GM12878 (cell line): Measurements from ENCODE around the gene PLEKHD1. TPM values are rescaled to one million over a fixed set of nuclear protein-coding genes. Genes with fewer than 3 reads are reported as not detected.

Experiments used
- ATF7 ChIP-seq: fragments of 450-650 bp; IDR thresholded peaks from 2 replicates; pipeline ENCODE4 v1.6.1; 2016; ENCODE audit warnings: low read depth, mild to moderate bottlenecking
- BCL11A ChIP-seq: IDR thresholded peaks from 2 replicates; pipeline ENCODE4 v1.6.1; 2011; ENCODE audit warnings: low read depth, low read length
- GATAD2B ChIP-seq: fragments of 450-650 bp; conservative IDR thresholded peaks from 2 replicates; pipeline ENCODE4 v1.6.1; 2017; ENCODE audit warnings: low read depth, mild to moderate bottlenecking, moderate library complexity
- HCFC1 ChIP-seq: fragments of 150-350 bp; IDR thresholded peaks from 2 replicates; pipeline ENCODE4 v1.6.1; 2014; ENCODE audit warnings: low read length
- HDAC6 ChIP-seq: fragments of 200-600 bp; sonication (generic); IDR thresholded peaks from one replicate; pipeline ENCODE4 v1.8.0; 2017; ENCODE audit warnings: antibody characterized with exemption; ENCODE audit not compliant: unreplicated experiment
- JUNB ChIP-seq: IDR thresholded peaks from 2 replicates; pipeline ENCODE4 v1.6.1; 2016; ENCODE audit warnings: antibody characterized with exemption, mild to moderate bottlenecking
- MEF2B ChIP-seq: fragments of 450-650 bp; IDR thresholded peaks from 2 replicates; pipeline ENCODE4 v1.6.1; 2018; ENCODE audit warnings: mild to moderate bottlenecking, moderate library complexity; ENCODE audit not compliant: partially characterized antibody, poor library complexity, severe bottlenecking
- NR2F1 ChIP-seq: fragments of 450-650 bp; conservative IDR thresholded peaks from 2 replicates; pipeline ENCODE4 v1.6.1; 2017; ENCODE audit warnings: mild to moderate bottlenecking
- PAX8 ChIP-seq: fragments of 450-650 bp; IDR thresholded peaks from 2 replicates; pipeline ENCODE4 v1.6.1; 2017; ENCODE audit warnings: mild to moderate bottlenecking, moderate library complexity
- RAD21 ChIP-seq: IDR thresholded peaks from 2 replicates; pipeline ENCODE4 v1.6.1; 2011; ENCODE audit warnings: mild to moderate bottlenecking, low read depth, low read length, moderate library complexity; ENCODE audit not compliant: insufficient read depth
- RAD51 ChIP-seq: fragments of 450-650 bp; IDR thresholded peaks from 2 replicates; pipeline ENCODE4 v1.6.1; 2016; ENCODE audit warnings: moderate library complexity, mild to moderate bottlenecking, inconsistent platforms
- RFX5 ChIP-seq: IDR thresholded peaks from 2 replicates; pipeline ENCODE4 v1.6.1; 2011; ENCODE audit warnings: low read depth, low read length, improper control_type of control experiment
- RUNX3 ChIP-seq: IDR thresholded peaks from 2 replicates; pipeline ENCODE4 v1.6.1; 2012; ENCODE audit warnings: low read length, inconsistent platforms
- SMAD1 ChIP-seq: fragments of 450-650 bp; IDR thresholded peaks from 2 replicates; pipeline ENCODE4 v1.6.1; 2018; ENCODE audit warnings: mild to moderate bottlenecking, low read depth; ENCODE audit not compliant: partially characterized antibody
- SMC3 ChIP-seq: IDR thresholded peaks from 2 replicates; pipeline ENCODE4 v1.6.1; 2011; ENCODE audit warnings: low read length, improper control_type of control experiment, borderline replicate concordance
- SUPT20H ChIP-seq: IDR thresholded peaks from 2 replicates; pipeline ENCODE4 v1.6.1; 2011; ENCODE audit warnings: low read depth, mild to moderate bottlenecking, low read length, moderate library complexity, borderline replicate concordance; ENCODE audit not compliant: control insufficient read depth
- TCF3 ChIP-seq: IDR thresholded peaks from 2 replicates; pipeline ENCODE4 v1.6.1; 2012; ENCODE audit warnings: low read depth, mild to moderate bottlenecking, low read length, borderline replicate concordance; ENCODE audit not compliant: insufficient read depth
- ZSCAN29 ChIP-seq: fragments of 450-650 bp; IDR thresholded peaks from 2 replicates; pipeline ENCODE4 v1.6.1; 2017; ENCODE audit warnings: mild to moderate bottlenecking, moderate library complexity
- ZZZ3 ChIP-seq: IDR thresholded peaks from 2 replicates; pipeline ENCODE4 v1.6.1; 2011; ENCODE audit warnings: low read depth; ENCODE audit not compliant: control insufficient read depth, insufficient read length
- polyA plus RNA-seq, 11 experiments: library from polyadenylated mRNA; depleted of rRNA in 4 of 11; unstranded in 6 of 11; stranded (reverse) in 5 of 11; fragments of >200 nt; fragmentation: Nextera tagmentation in 4 of 11; fragmentation: Illumina TruSeq in 1 of 11; extraction: Ambion mirVana in 4 of 11; extraction: Trizol in 1 of 11; gene quantifications; 1 replicate in 1 of 11; 2 replicates in 10 of 11; pipeline versions ENCODE4 v1.2.1 to v1.2.3, GENCODE V29; 2011 to 2016; ENCODE audit warnings: inconsistent platforms in 2 of 11, missing spikeins in 2 of 11, low read depth in 1 of 11
- total RNA-seq, 4 experiments: library from RNA; depleted of rRNA in 3 of 4; stranded (reverse); fragments of >200 nt in 3 of 4; fragmentation: Illumina TruSeq in 1 of 4; extraction: Trizol in 1 of 4; gene quantifications; 2 replicates each; pipeline versions ENCODE4 v1.2.1 to v1.2.3, GENCODE V29; 2013 to 2021
- TF ChIP-seq, protein P1 (sequence below): fragments of 450-650 bp; conservative IDR thresholded peaks from 2 replicates; pipeline ENCODE4 v1.6.1; 2017; ENCODE audit warnings: mild to moderate bottlenecking, moderate library complexity
- TF ChIP-seq, protein P2 (sequence below): fragments of 450-650 bp; formaldehyde crosslinking; IDR thresholded peaks from 2 replicates; pipeline ENCODE4 v1.4.0; 2020; ENCODE audit warnings: mild to moderate bottlenecking, moderate library complexity
- TF ChIP-seq, protein P3 (sequence below): fragments of 450-650 bp; IDR thresholded peaks from 2 replicates; pipeline ENCODE4 v1.6.1; 2017; ENCODE audit warnings: mild to moderate bottlenecking, moderate library complexity

The PLEKHD1 gene
- total and polyA plus RNA-seq, 10 of the 15 experiments (the other 5 are each of a cell fraction or from before 2014, with no cell fraction given), result 0.01 to 0.08 (median 0.04) TPM; not detected in 6

DNA sequence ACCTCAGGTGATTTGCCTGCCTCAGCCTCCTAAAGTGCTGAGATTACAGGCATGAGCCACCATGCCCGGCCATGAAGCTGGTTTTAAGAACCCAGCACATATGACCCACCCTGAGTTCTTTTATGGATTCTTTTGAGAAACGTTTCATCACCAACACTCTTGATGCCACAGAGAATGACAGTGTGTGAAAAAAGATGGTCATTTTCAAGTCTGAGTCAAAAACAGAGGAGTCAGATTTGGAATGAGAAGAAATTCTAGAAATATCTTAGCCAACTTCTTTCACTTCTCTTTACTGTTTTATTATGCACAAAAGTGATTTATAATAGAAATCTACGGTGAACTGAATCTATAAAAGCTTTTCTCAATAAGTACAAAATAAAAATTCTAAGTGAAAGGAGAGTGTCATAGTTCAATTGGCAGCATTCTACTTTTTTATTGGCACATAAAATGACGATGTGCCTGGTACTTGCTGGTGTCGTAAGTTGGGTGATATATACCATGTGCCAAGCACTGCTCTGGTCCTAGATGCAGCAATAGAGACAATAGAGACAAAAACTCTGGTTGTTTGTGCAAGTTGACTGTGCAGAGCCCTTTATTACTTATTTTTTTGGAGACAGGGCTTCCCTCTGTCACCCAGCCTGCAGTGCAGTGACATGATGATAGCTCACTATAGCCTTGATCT lies 56.3 kb downstream of the PLEKHD1 start (continued):
- no peak for TF ChIP-seq PAX8
- TF ChIP-seq, protein P1, sequence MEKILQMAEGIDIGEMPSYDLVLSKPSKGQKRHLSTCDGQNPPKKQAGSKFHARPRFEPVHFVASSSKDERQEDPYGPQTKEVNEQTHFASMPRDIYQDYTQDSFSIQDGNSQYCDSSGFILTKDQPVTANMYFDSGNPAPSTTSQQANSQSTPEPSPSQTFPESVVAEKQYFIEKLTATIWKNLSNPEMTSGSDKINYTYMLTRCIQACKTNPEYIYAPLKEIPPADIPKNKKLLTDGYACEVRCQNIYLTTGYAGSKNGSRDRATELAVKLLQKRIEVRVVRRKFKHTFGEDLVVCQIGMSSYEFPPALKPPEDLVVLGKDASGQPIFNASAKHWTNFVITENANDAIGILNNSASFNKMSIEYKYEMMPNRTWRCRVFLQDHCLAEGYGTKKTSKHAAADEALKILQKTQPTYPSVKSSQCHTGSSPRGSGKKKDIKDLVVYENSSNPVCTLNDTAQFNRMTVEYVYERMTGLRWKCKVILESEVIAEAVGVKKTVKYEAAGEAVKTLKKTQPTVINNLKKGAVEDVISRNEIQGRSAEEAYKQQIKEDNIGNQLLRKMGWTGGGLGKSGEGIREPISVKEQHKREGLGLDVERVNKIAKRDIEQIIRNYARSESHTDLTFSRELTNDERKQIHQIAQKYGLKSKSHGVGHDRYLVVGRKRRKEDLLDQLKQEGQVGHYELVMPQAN, result no peak
- TF ChIP-seq HCFC1, result no peak
- TF ChIP-seq TCF3, result no peak
- TF ChIP-seq ATF7, result no peak
- peak; percentile 92 for TF ChIP-seq JUNB
- TF ChIP-seq RAD21, result no peak
- TF ChIP-seq SUPT20H, result no peak
- TF ChIP-seq SMAD1, result no peak
- no peak for TF ChIP-seq SMC3
- TF ChIP-seq NR2F1, result no peak
- TF ChIP-seq MEF2B, result no peak
- no peak for TF ChIP-seq GATAD2B
- TF ChIP-seq BCL11A, result peak; percentile 39; the same call in 1 of the 2 replicates
- TF ChIP-seq, protein P2, sequence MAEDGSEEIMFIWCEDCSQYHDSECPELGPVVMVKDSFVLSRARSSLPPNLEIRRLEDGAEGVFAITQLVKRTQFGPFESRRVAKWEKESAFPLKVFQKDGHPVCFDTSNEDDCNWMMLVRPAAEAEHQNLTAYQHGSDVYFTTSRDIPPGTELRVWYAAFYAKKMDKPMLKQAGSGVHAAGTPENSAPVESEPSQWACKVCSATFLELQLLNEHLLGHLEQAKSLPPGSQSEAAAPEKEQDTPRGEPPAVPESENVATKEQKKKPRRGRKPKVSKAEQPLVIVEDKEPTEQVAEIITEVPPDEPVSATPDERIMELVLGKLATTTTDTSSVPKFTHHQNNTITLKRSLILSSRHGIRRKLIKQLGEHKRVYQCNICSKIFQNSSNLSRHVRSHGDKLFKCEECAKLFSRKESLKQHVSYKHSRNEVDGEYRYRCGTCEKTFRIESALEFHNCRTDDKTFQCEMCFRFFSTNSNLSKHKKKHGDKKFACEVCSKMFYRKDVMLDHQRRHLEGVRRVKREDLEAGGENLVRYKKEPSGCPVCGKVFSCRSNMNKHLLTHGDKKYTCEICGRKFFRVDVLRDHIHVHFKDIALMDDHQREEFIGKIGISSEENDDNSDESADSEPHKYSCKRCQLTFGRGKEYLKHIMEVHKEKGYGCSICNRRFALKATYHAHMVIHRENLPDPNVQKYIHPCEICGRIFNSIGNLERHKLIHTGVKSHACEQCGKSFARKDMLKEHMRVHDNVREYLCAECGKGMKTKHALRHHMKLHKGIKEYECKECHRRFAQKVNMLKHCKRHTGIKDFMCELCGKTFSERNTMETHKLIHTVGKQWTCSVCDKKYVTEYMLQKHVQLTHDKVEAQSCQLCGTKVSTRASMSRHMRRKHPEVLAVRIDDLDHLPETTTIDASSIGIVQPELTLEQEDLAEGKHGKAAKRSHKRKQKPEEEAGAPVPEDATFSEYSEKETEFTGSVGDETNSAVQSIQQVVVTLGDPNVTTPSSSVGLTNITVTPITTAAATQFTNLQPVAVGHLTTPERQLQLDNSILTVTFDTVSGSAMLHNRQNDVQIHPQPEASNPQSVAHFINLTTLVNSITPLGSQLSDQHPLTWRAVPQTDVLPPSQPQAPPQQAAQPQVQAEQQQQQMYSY, result no peak
- no peak for TF ChIP-seq ZSCAN29
- TF ChIP-seq HDAC6, result no peak
- no peak for TF ChIP-seq RFX5
- TF ChIP-seq RAD51, result no peak
- TF ChIP-seq ZZZ3, result no peak
- TF ChIP-seq RUNX3, result peak; percentile 38; the same call in 1 of the 2 replicates
- TF ChIP-seq, protein P3, sequence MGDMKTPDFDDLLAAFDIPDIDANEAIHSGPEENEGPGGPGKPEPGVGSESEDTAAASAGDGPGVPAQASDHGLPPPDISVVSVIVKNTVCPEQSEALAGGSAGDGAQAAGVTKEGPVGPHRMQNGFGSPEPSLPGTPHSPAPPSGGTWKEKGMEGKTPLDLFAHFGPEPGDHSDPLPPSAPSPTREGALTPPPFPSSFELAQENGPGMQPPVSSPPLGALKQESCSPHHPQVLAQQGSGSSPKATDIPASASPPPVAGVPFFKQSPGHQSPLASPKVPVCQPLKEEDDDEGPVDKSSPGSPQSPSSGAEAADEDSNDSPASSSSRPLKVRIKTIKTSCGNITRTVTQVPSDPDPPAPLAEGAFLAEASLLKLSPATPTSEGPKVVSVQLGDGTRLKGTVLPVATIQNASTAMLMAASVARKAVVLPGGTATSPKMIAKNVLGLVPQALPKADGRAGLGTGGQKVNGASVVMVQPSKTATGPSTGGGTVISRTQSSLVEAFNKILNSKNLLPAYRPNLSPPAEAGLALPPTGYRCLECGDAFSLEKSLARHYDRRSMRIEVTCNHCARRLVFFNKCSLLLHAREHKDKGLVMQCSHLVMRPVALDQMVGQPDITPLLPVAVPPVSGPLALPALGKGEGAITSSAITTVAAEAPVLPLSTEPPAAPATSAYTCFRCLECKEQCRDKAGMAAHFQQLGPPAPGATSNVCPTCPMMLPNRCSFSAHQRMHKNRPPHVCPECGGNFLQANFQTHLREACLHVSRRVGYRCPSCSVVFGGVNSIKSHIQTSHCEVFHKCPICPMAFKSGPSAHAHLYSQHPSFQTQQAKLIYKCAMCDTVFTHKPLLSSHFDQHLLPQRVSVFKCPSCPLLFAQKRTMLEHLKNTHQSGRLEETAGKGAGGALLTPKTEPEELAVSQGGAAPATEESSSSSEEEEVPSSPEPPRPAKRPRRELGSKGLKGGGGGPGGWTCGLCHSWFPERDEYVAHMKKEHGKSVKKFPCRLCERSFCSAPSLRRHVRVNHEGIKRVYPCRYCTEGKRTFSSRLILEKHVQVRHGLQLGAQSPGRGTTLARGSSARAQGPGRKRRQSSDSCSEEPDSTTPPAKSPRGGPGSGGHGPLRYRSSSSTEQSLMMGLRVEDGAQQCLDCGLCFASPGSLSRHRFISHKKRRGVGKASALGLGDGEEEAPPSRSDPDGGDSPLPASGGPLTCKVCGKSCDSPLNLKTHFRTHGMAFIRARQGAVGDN, result no peak
